Body of pancreas (tissue), 4 donors: ENCODE results near the gene PTGFRN.

ENCODE experiments used
- POLR2A ChIP-seq, 3 donors: fragments of 450-650 bp; IDR thresholded peaks; one replicate each; pipeline ENCODE4 v1.6.1; 2016; ENCODE audit warnings: antibody characterized with exemption in 3 of 3, mild to moderate bottlenecking in 2 of 3
- TF ChIP-seq, protein P1 (sequence below), 7 experiments: fragments of 450-650 bp in 4 of 7; fragments of 200-600 bp in 3 of 7; sonication (generic) in 3 of 7; IDR thresholded peaks; one replicate each; pipeline ENCODE4 v1.5.1; 2016 to 2019; ENCODE audit warnings: antibody characterized with exemption in 7 of 7

DNA sequence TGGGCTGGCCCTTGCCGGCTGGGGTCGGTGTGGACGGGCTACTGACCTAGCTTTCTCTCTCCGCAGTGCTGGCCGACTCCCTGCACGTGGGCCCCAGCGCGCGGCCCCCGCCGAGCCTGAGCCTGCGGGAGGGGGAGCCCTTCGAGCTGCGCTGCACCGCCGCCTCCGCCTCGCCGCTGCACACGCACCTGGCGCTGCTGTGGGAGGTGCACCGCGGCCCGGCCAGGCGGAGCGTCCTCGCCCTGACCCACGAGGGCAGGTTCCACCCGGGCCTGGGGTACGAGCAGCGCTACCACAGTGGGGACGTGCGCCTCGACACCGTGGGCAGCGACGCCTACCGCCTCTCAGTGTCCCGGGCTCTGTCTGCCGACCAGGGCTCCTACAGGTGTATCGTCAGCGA, 34.9 kb downstream of the PTGFRN start:
- TF ChIP-seq, protein P1, sequence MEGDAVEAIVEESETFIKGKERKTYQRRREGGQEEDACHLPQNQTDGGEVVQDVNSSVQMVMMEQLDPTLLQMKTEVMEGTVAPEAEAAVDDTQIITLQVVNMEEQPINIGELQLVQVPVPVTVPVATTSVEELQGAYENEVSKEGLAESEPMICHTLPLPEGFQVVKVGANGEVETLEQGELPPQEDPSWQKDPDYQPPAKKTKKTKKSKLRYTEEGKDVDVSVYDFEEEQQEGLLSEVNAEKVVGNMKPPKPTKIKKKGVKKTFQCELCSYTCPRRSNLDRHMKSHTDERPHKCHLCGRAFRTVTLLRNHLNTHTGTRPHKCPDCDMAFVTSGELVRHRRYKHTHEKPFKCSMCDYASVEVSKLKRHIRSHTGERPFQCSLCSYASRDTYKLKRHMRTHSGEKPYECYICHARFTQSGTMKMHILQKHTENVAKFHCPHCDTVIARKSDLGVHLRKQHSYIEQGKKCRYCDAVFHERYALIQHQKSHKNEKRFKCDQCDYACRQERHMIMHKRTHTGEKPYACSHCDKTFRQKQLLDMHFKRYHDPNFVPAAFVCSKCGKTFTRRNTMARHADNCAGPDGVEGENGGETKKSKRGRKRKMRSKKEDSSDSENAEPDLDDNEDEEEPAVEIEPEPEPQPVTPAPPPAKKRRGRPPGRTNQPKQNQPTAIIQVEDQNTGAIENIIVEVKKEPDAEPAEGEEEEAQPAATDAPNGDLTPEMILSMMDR (IDR thresholded peaks at IDR 0.05), result no peak
- TF ChIP-seq POLR2A (IDR thresholded peaks at IDR 0.05), result no peak
